ENCODE data around the gene ATP13A2. TPM values are rescaled to one million over a fixed set of nuclear protein-coding genes. Genes with fewer than 3 reads are reported as not detected.

The ATP13A2 gene
- total RNA-seq, 1 donor from 2014 or later = 30.3 TPM

DNA sequence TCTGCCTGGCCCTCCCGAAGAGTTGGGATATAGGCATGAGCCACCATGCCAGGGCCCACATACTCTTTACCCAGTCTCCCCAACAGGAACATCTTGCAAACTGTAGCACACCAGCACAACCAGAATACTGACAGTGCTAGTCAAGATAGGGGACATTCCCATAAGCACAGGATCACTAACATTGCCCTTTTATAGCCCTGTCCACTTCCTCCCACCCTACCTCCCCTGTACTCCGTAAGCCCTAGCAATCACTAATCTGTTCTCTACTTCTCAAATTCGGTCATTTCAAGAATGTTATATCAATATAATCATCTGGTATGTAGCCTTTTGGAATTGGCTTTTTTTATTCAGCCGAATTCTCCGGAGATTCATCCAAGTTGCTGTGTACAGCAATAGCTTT lies 36.2 kb upstream of the ATP13A2 start:
- Histone ChIP-seq H3K4me3 (ENCODE audit: low read depth, low read length) (no peak overlapping the region), H3K27me3 (ENCODE audit: control insufficient read depth, insufficient read depth, low read length) (no peaks in the 10 kb centered on the region), H3K36me3 (ENCODE audit: control insufficient read depth, insufficient read depth, low read length) (peaks cover 9% of the 10 kb centered on the region)
- FAIRE-seq = no peak
- TF ChIP-seq, protein P1, sequence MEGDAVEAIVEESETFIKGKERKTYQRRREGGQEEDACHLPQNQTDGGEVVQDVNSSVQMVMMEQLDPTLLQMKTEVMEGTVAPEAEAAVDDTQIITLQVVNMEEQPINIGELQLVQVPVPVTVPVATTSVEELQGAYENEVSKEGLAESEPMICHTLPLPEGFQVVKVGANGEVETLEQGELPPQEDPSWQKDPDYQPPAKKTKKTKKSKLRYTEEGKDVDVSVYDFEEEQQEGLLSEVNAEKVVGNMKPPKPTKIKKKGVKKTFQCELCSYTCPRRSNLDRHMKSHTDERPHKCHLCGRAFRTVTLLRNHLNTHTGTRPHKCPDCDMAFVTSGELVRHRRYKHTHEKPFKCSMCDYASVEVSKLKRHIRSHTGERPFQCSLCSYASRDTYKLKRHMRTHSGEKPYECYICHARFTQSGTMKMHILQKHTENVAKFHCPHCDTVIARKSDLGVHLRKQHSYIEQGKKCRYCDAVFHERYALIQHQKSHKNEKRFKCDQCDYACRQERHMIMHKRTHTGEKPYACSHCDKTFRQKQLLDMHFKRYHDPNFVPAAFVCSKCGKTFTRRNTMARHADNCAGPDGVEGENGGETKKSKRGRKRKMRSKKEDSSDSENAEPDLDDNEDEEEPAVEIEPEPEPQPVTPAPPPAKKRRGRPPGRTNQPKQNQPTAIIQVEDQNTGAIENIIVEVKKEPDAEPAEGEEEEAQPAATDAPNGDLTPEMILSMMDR (IDR thresholded peaks at IDR 0.05; ENCODE audit: insufficient read depth, low read length, severe bottlenecking) = no peak
- DNase-seq (ENCODE audit: low read depth) = no peak

DNA sequence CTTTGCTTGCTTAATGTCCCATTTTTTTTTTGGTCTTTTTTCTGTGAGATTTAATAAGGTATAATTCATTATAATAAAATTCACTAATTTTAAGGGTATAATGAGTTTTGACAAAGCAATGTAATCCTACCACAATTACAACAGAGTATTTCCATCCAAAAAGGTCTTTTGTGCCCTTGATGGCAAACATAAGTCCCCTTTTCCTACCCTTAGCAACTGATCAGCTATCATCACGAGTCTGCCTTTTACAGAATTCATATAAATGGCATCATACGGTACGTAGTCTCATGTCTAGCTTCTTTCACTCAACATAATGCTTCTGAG lies 34.6 kb upstream of the ATP13A2 start:
- Histone ChIP-seq H3K4me3 (ENCODE audit: low read depth, low read length) (no peak overlapping the region), H3K27me3 (ENCODE audit: control insufficient read depth, insufficient read depth, low read length) (no peaks in the 10 kb centered on the region), H3K36me3 (ENCODE audit: control insufficient read depth, insufficient read depth, low read length) (peaks cover 11% of the 10 kb centered on the region)
- FAIRE-seq = no peak
- no peak for DNase-seq (ENCODE audit: low read depth)
- TF ChIP-seq, protein P1 (IDR thresholded peaks at IDR 0.05; ENCODE audit: insufficient read depth, low read length, severe bottlenecking) = no peak

DNA sequence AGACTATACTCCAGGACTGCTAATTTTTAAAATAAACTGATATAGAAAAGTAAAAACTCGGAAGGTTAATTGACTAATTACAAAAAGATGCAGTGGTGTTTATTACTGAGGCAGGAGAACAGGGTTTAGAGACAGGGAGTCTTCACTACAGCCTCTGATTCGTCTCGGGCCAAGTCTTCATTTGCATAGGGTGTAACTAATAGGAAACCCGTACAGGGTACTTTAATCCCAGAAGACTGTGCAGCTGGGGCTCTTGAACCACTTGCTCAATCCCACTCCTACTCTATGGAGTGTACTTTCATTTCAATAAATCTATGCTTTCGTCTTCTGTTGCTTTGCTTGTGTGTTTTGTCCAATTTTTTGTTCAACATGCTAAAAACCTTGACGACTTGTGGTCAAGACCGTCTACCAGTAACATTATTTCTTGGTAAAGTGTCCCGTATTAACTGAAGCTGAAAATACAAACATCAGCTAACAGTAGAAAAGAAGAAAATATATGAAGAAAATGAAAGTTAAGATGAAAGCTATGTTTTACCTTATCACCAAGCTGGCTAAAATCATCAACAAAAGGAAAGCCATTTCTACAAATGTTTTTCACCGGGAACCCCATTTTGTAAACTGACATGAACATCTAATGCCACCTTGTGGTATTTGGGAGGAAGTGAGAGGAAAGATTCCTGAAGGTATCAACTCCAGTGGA lies 34.1 kb upstream of the ATP13A2 start:
- peaks cover 11% of the 10 kb centered on the region for H3K36me3 ChIP-seq (ENCODE audit: control insufficient read depth, insufficient read depth, low read length)
- no peak for FAIRE-seq
- TF ChIP-seq, protein P1 (IDR thresholded peaks at IDR 0.05; ENCODE audit: insufficient read depth, low read length, severe bottlenecking) = peak; percentile 59
- peak; percentile 67 for DNase-seq (ENCODE audit: low read depth)
- no peaks in the 10 kb centered on the region for H3K27me3 ChIP-seq (ENCODE audit: control insufficient read depth, insufficient read depth, low read length)
- no peak overlapping the region for H3K4me3 ChIP-seq (ENCODE audit: low read depth, low read length)

DNA sequence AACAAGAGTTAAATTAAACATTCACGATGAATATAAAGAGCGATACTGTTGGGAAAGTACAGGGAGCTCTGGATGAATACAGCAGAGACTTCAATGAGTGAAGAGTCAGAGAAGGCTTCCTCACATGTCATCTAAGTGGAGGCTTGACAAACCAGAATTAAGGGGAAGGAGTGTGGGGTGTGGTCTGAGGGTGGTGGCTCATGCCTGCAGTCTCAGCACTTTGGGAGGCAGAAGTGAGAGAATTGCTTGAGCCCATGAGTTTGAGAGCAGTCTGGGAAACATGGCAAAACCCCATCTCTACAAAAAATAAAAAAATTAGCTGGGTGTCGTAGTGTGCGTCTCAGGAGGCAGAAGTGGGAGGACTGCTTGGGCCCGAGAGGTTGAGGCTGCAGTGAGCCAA lies 33.4 kb upstream of the ATP13A2 start:
- FAIRE-seq (no peak), DNase-seq (ENCODE audit: low read depth) (peak; percentile 34)

DNA sequence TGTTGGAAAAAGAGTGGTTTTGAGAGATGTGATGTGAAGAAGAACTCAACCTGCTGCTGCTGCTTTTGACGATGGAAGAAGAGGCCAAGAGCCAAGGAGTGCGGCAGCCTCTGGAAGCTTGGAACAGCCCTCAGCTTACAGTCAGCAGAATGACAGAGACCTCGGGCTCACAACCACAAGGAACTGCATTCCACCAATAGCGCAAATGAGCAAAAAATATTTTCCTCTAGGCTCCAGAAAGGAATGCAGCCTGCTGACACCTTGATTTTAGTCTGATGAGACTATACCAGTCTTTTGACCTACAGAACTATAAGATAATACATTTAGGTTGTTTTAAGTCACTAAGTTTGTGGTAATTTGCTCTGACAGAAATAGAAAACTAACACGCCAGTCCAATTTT lies 31.9 kb upstream of the ATP13A2 start:
- FAIRE-seq = no peak
- Histone ChIP-seq H3K27me3 (ENCODE audit: control insufficient read depth, insufficient read depth, low read length) (no peaks in the 10 kb centered on the region), H3K36me3 (ENCODE audit: control insufficient read depth, insufficient read depth, low read length) (peaks cover 12% of the 10 kb centered on the region)

More for the DNA sequence above, 33.4 kb upstream of the ATP13A2 start:
- Histone ChIP-seq H3K27me3 (ENCODE audit: control insufficient read depth, insufficient read depth, low read length) (no peaks in the 10 kb centered on the region), H3K36me3 (ENCODE audit: control insufficient read depth, insufficient read depth, low read length) (peaks cover 11% of the 10 kb centered on the region), H3K4me3 (ENCODE audit: low read depth, low read length) (no peak overlapping the region)
- TF ChIP-seq, protein P1 (IDR thresholded peaks at IDR 0.05; ENCODE audit: insufficient read depth, low read length, severe bottlenecking) = no peak

More for the DNA sequence above, 31.9 kb upstream of the ATP13A2 start:
- TF ChIP-seq, protein P1 (IDR thresholded peaks at IDR 0.05; ENCODE audit: insufficient read depth, low read length, severe bottlenecking) = no peak
- no peak overlapping the region for H3K4me3 ChIP-seq (ENCODE audit: low read depth, low read length)
- no peak for DNase-seq (ENCODE audit: low read depth)

Measured in bronchial epithelial cell (primary cell).